IPS-18c (cell line): ENCODE data around the gene ATF1.
"Not testable (repeated sequence)": the region's sequence is repeated elsewhere in the genome, so short reads cannot be mapped to it uniquely, and the experiment has no call there.

ENCODE experiments used
- H3K4me3 ChIP-seq: 2 replicates; pipeline ENCODE4 v1.7.0; 2013; ENCODE audit warnings: low read depth, mild to moderate bottlenecking, low read length, moderate library complexity; ENCODE audit not compliant: insufficient read depth
- H3K9me3 ChIP-seq: one replicate; pipeline ENCODE4 v1.6.1; 2013; ENCODE audit warnings: mild to moderate bottlenecking, low read length, moderate library complexity; ENCODE audit not compliant: control insufficient read depth, insufficient read depth

Gene ATF1

GRCh38 chr12:50778663-50779590 is 15.0 kb downstream of the ATF1 start:
- Histone ChIP-seq H3K9me3 (no peaks in the 10 kb centered on the region), H3K4me3 (no peak overlapping the region)

- no peaks in the 10 kb centered on the region for H3K9me3 ChIP-seq
- H3K4me3 ChIP-seq = no peak overlapping the region
Measured at GRCh38 chr12:50780013-50780412, 16.1 kb downstream of the ATF1 start.

GRCh38 chr12:50784501-50784900 is 20.6 kb downstream of the ATF1 start:
- Histone ChIP-seq H3K9me3 (peaks cover 4% of the 10 kb centered on the region), H3K4me3 (no peak overlapping the region)

- no peak overlapping the region for H3K4me3 ChIP-seq
Measured at GRCh38 chr12:50785406-50786001, 21.6 kb downstream of the ATF1 start.

GRCh38 chr12:50786498-50787231 is 22.8 kb downstream of the ATF1 start:
- Histone ChIP-seq H3K4me3 (no peak overlapping the region), H3K9me3 (peaks cover 4% of the 10 kb centered on the region)

More at GRCh38 chr12:50785406-50786001, 21.6 kb downstream of the ATF1 start:
- H3K9me3 ChIP-seq = peaks cover 4% of the 10 kb centered on the region

GRCh38 chr12:50787618-50788017 is 23.7 kb downstream of the ATF1 start:
- Histone ChIP-seq H3K4me3 (no peak overlapping the region), H3K9me3 (peaks cover 4% of the 10 kb centered on the region)

GRCh38 chr12:50788561-50788960 is 24.7 kb downstream of the ATF1 start:
- H3K9me3 ChIP-seq = peaks cover 4% of the 10 kb centered on the region

GRCh38 chr12:50790081-50790480 is 26.2 kb downstream of the ATF1 start:
- H3K4me3 ChIP-seq = no peak overlapping the region
- H3K9me3 ChIP-seq = peaks cover 4% of the 10 kb centered on the region

More at GRCh38 chr12:50788561-50788960, 24.7 kb downstream of the ATF1 start:
- no peak overlapping the region for H3K4me3 ChIP-seq

GRCh38 chr12:50799908-50800307 is 36.0 kb downstream of the ATF1 start:
- no peak overlapping the region for H3K4me3 ChIP-seq
- H3K9me3 ChIP-seq = no peaks in the 10 kb centered on the region

- Histone ChIP-seq H3K9me3 (no peaks in the 10 kb centered on the region), H3K4me3 (no peak overlapping the region)
Measured at GRCh38 chr12:50803230-50803875, 39.5 kb downstream of the ATF1 start.

- Histone ChIP-seq H3K4me3 (no peak overlapping the region), H3K9me3 (no peaks in the 10 kb centered on the region)
Measured at GRCh38 chr12:50806176-50806575, 42.3 kb downstream of the ATF1 start.

GRCh38 chr12:50809131-50809530 is 45.2 kb downstream of the ATF1 start:
- not testable (repeated sequence) for H3K9me3 ChIP-seq, H3K4me3 ChIP-seq

- not testable (repeated sequence) for H3K9me3 ChIP-seq, H3K4me3 ChIP-seq
Measured at GRCh38 chr12:50814921-50815320, 51.0 kb downstream of the ATF1 start.

GRCh38 chr12:50820177-50820576 is 56.3 kb downstream of the ATF1 start:
- H3K4me3 ChIP-seq = no peak overlapping the region
- no peaks in the 10 kb centered on the region for H3K9me3 ChIP-seq

- Histone ChIP-seq H3K9me3 (no peaks in the 10 kb centered on the region), H3K4me3 (no peak overlapping the region)
Measured at GRCh38 chr12:50822082-50822481, 58.2 kb downstream of the ATF1 start.

GRCh38 chr12:50823724-50824123 is 59.8 kb downstream of the ATF1 start:
- H3K4me3 ChIP-seq, H3K9me3 ChIP-seq: not testable (repeated sequence)

GRCh38 chr12:50824914-50825313 is 61.0 kb downstream of the ATF1 start:
- Histone ChIP-seq H3K9me3 (no peaks in the 10 kb centered on the region), H3K4me3 (no peak overlapping the region)
